Stimulated activated CD4-positive, alpha-beta T cell treated with anti-CD3 and anti-CD28 coated beads, Interleukin-4, amount 100 ng/mL, for 4 hours (primary cell): Measurements from ENCODE around the gene ENTHD1.

Source experiments
- DNase-seq, 2 experiments: peaks; one replicate each; pipeline ENCODE4 v3.0.0-alpha.2; 2020

Gene ENTHD1

DNA sequence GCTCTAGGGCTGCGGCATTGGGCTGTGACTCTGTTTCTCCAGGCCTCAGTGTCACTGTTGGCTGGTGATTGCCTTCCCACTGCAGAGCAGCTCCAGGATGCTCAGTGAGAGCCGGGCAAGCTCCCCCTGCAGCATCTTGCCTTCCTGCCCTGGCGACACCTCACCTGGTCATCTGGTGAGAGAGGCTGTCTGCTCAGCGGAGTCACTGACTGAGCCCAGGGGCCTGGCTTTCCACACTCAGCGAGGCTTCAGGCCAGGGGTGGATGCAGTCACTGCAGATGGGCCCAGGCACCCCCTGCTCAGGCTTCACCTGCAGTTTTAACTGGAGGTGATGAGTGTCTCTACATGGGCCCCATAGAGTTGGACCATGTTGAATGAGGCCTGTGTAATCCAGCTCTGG lies 186.2 kb downstream of the ENTHD1 start:
- DNase-seq, result no peak

DNA sequence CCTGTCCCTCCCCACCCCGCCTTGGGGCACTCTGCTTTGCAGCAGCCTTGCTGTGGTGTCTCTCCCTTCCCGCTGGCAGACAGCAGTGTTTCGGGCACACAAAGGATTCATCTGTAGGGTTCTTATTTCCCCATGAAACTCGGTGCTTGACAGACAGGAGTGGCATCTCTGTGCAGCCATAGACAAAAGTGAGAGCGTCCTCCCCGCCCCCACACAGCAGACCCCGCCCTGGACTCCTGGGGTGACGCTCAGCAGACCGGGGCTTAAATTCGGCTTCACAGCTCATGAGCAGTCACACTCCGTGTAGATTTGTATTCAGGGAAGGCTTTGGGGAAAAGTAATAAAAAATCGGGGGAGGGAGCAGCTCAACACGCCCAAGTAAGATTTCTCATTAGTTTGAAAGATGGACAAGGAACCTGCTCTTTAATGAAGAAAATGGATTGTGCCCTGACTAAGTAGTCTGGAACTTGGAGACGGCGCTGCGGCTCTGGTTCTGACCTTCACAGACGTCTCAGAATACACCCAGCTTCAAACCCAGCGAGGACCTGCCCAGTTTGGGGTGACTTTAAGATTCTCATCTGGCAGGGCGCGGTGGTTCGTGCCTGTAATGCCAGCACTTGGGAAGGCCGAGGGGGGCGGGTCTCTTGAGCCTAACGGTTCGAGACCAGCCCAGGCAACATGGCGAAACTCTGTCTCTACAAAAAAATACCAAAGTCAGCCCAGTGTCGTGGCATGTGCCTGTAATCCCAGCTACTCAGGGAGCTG lies 187.0 kb downstream of the ENTHD1 start:
- DNase-seq, result no peak

- DNase-seq, result no peak
These were observed 188.2 kb downstream of the ENTHD1 start for GRCh38 chr22:39705386-39705785.

- no peak for DNase-seq
These were observed 189.5 kb downstream of the ENTHD1 start for GRCh38 chr22:39703928-39704639.

GRCh38 chr22:39703091-39703490 lies 190.5 kb downstream of the ENTHD1 start:
- no peak for DNase-seq

DNA sequence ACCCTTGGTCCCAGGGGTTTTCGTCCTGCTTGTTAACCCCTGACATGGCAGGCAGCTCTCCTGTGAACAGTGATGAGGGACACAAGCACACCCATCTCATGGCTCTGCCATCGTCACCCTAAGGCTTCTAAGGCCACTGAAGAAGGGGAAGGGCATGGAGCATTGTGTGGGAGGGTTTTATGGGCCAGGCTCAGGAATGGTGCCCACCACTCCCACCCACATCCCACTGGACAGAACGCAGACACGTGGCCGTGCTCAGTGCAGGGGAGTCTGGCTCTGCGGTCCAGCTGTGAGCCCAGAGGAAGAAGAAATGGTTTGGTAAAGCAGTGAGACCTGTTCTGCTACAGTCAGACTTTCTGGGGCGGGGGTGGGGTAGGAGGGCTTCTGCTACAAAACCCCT lies 193.0 kb downstream of the ENTHD1 start:
- no peak for DNase-seq

- no peak for DNase-seq
These were observed 193.8 kb downstream of the ENTHD1 start for GRCh38 chr22:39699631-39700360.

DNA sequence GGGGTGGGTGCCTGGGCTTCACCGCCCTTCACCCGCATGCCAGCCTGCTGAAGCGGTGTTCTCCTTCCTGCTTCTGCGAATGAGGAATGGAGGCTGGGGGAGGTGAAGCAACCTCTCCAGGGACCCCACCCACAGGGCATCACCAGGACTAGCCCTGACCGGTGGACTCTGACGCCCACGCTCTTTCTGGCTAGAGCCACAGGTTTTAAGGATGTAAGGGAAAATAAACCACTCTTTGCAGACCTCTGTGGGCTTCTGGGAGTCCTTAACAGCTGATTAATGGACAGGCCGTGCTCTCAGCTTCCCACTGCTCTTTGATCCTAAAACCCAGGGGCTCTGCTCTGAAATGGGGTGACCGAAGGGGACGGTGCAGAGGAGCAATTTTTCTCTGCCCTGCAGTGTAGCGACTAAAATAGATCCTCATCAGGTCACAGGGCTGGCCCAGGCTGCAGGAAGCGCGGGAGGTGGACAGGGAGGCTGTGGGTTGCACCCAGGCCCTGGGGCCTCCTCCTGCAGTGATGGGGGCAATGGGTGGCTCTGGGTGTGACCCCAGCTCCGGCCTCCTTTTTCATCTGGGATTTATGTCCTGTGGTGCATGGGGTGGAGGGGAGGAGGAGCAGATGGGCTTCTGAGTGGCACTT lies 195.7 kb downstream of the ENTHD1 start:
- no peak for DNase-seq

- DNase-seq, result no peak
These were observed 199.5 kb downstream of the ENTHD1 start for GRCh38 chr22:39693943-39694500.
